WI38 (cell line): ENCODE measurements around the gene EVX1.

ENCODE experiments used
- H3K4me3 ChIP-seq: 2 replicates; pipeline ENCODE4 v1.5.1; 2011; ENCODE audit warnings: low read depth, mild to moderate bottlenecking, control low read depth, low read length
- CTCF ChIP-seq: IDR thresholded peaks from 2 replicates; pipeline ENCODE4 v1.5.1; 2012; ENCODE audit warnings: low read depth, mild to moderate bottlenecking, control low read depth, low read length

EVX1 gene

GRCh38 chr7:27212497-27213432 lies 29.8 kb upstream of the EVX1 start:
- H3K4me3 ChIP-seq, result no peak overlapping the region
- TF ChIP-seq CTCF, result no peak

- TF ChIP-seq CTCF, result no peak
- H3K4me3 ChIP-seq, result no peak overlapping the region
Observed at GRCh38 chr7:27213433-27214238, 29.0 kb upstream of the EVX1 start.

- no peak overlapping the region for H3K4me3 ChIP-seq
- TF ChIP-seq CTCF, result no peak
Observed at GRCh38 chr7:27214239-27214950, 28.2 kb upstream of the EVX1 start.

- no peak overlapping the region for H3K4me3 ChIP-seq
- no peak for TF ChIP-seq CTCF
Observed at GRCh38 chr7:27215356-27215755, 27.2 kb upstream of the EVX1 start.

GRCh38 chr7:27217951-27218350 lies 24.7 kb upstream of the EVX1 start:
- H3K4me3 ChIP-seq, result no peak overlapping the region
- no peak for TF ChIP-seq CTCF

- no peak overlapping the region for H3K4me3 ChIP-seq
Observed at GRCh38 chr7:27219821-27220220, 22.8 kb upstream of the EVX1 start.

More at GRCh38 chr7:27219821-27220220, 22.8 kb upstream of the EVX1 start:
- no peak for TF ChIP-seq CTCF
